ENCODE data around the gene HGFAC. TPM values are rescaled to one million over a fixed set of nuclear protein-coding genes. Genes with fewer than 3 reads are reported as not detected.
A peak's percentile ranks its signal among the peaks of the same experiment; 100 is the strongest.

Gene HGFAC
- total RNA-seq, 1 experiment from 2014 or later = not detected

- in situ Hi-C loops (cut with HindIII; ENCODE audit: low sequenced_read_pairs) = no loop called here
- no peak for DNase-seq (ENCODE audit: low spot score)
These were observed 3.5 kb upstream of the HGFAC start for GRCh38 chr4:3437998-3438846.

- in situ Hi-C loops (cut with HindIII; ENCODE audit: low sequenced_read_pairs) = no loop called here
- DNase-seq (ENCODE audit: low spot score) = no peak
These were observed 3.0 kb upstream of the HGFAC start for GRCh38 chr4:3438847-3439180.

- in situ Hi-C loops (cut with HindIII; ENCODE audit: low sequenced_read_pairs) = no loop called here
These were observed 2.4 kb upstream of the HGFAC start for GRCh38 chr4:3439391-3439790.

GRCh38 chr4:3440011-3440410 is 1.8 kb upstream of the HGFAC start:
- in situ Hi-C loops (cut with HindIII; ENCODE audit: low sequenced_read_pairs) = no loop called here
- no peak for DNase-seq (ENCODE audit: low spot score)

More at GRCh38 chr4:3439391-3439790, 2.4 kb upstream of the HGFAC start:
- no peak for DNase-seq (ENCODE audit: low spot score)

GRCh38 chr4:3440979-3441500 is 728 bp upstream of the HGFAC start:
- DNase-seq (ENCODE audit: low spot score) = no peak
- in situ Hi-C loops (cut with HindIII; ENCODE audit: low sequenced_read_pairs) = no loop called here

GRCh38 chr4:3442460-3442958 is 741 bp downstream of the HGFAC start:
- in situ Hi-C loops (cut with HindIII; ENCODE audit: low sequenced_read_pairs) = no loop called here
- no peak for DNase-seq (ENCODE audit: low spot score)

- in situ Hi-C loops (cut with HindIII; ENCODE audit: low sequenced_read_pairs) = no loop called here
- DNase-seq (ENCODE audit: low spot score) = peak; percentile 30
These were observed 1.4 kb downstream of the HGFAC start for GRCh38 chr4:3442959-3443749.

- no peak for DNase-seq (ENCODE audit: low spot score)
- in situ Hi-C loops (cut with HindIII; ENCODE audit: low sequenced_read_pairs) = no loop called here
These were observed 2.1 kb downstream of the HGFAC start for GRCh38 chr4:3443750-3444309.

GRCh38 chr4:3444351-3445110 is 2.8 kb downstream of the HGFAC start:
- in situ Hi-C loops (cut with HindIII; ENCODE audit: low sequenced_read_pairs) = no loop called here

GRCh38 chr4:3445111-3445820 is 3.5 kb downstream of the HGFAC start:
- DNase-seq (ENCODE audit: low spot score) = no peak
- in situ Hi-C loops (cut with HindIII; ENCODE audit: low sequenced_read_pairs) = no loop called here

More at GRCh38 chr4:3444351-3445110, 2.8 kb downstream of the HGFAC start:
- no peak for DNase-seq (ENCODE audit: low spot score)

- in situ Hi-C loops (cut with HindIII; ENCODE audit: low sequenced_read_pairs) = no loop called here
- DNase-seq (ENCODE audit: low spot score) = no peak
These were observed 4.2 kb downstream of the HGFAC start for GRCh38 chr4:3445829-3446545.

GRCh38 chr4:3446631-3447320 is 5.0 kb downstream of the HGFAC start:
- DNase-seq (ENCODE audit: low spot score) = no peak
- in situ Hi-C loops (cut with HindIII; ENCODE audit: low sequenced_read_pairs) = no loop called here

- in situ Hi-C loops (cut with HindIII; ENCODE audit: low sequenced_read_pairs) = no loop called here
- no peak for DNase-seq (ENCODE audit: low spot score)
These were observed 5.9 kb downstream of the HGFAC start for GRCh38 chr4:3447431-3448395.

- in situ Hi-C loops (cut with HindIII; ENCODE audit: low sequenced_read_pairs) = no loop called here
- DNase-seq (ENCODE audit: low spot score) = no peak
These were observed 7.3 kb downstream of the HGFAC start for GRCh38 chr4:3449047-3449573.

- in situ Hi-C loops (cut with HindIII; ENCODE audit: low sequenced_read_pairs) = no loop called here
- DNase-seq (ENCODE audit: low spot score) = no peak
These were observed 8.1 kb downstream of the HGFAC start for GRCh38 chr4:3449574-3450534.

All from G401 (cell line).